ENCODE data around the gene IFT25. TPM values are rescaled to one million over a fixed set of nuclear protein-coding genes. Genes with fewer than 3 reads are reported as not detected.
"Not testable (repeated sequence)": the region's sequence is repeated elsewhere in the genome, so short reads cannot be mapped to it uniquely, and the experiment has no call there.

The IFT25 gene
- total RNA-seq, result 38.0 and 41.0 TPM in 2 replicates

- DNase-seq, result peak; percentile 100
- ChIA-PET CTCF (interaction anchor here (1.1 to 7.6 kb wide), 7 partner anchors 14 to 856 kb away, joined by 3 to 108 read pairs (median 5); partner anchors contain the start of genes TTC22 and YIPF1), POLR2A (interaction anchor here (0.5 to 1.9 kb wide), 19 partner anchors 11 to 1298 kb away, joined by 3 to 37 read pairs (median 6); partner anchors contain the start of genes CYB5RL, MRPL37, NDC1 and SSBP3)
- peaks cover 37% of the 10 kb centered on the region for H3K4me1 Mint-ChIP-seq
- H3K27ac Mint-ChIP-seq, result peak within 1 kb of the TSS; percentile 92
- peak; percentile 81 for ATAC-seq (ENCODE audit: low read depth)
- no peak for TF ChIP-seq CTCF (IDR thresholded peaks at IDR 0.05)
- peak within 1 kb of the TSS; percentile 98 for H3K4me3 Mint-ChIP-seq
- intact Hi-C loops (cut with micrococcal nuclease), result loop anchor here (1.0 to 5.0 kb wide), 10 partner anchors 56 to 1888 kb away; partner anchors contain the start of genes BTF3L4, CZIB, LRP8 and NDC1
- H3K36me3 Mint-ChIP-seq (ENCODE audit: low read depth), result peaks cover 9% of the 10 kb centered on the region
- no peaks in the 10 kb centered on the region for H3K9me3 Mint-ChIP-seq
- H3K27me3 Mint-ChIP-seq, result no peaks in the 10 kb centered on the region
Observed at GRCh38 chr1:53945433-53946251, at the start of gene IFT25. Gene IFT25 (minus strand): TSS chr1:53945699. CDS start chr1:53940082, 5,617 bp downstream.

GRCh38 chr1:53994516-53994915, 49.0 kb upstream of the IFT25 start:
- ATAC-seq (ENCODE audit: low read depth); POLR2A ChIA-PET; H3K9me3 Mint-ChIP-seq; H3K27ac Mint-ChIP-seq; intact Hi-C loops (cut with micrococcal nuclease); H3K4me1 Mint-ChIP-seq; H3K36me3 Mint-ChIP-seq (ENCODE audit: low read depth); CTCF ChIA-PET; H3K4me3 Mint-ChIP-seq; H3K27me3 Mint-ChIP-seq; DNase-seq: not testable (repeated sequence)

GRCh38 chr1:53992085-53992874, 46.8 kb upstream of the IFT25 start:
- Mint-ChIP-seq H3K27ac (no peak overlapping the region), H3K36me3 (ENCODE audit: low read depth) (no peaks in the 10 kb centered on the region), H3K4me3 (no peak overlapping the region), H3K27me3 (peaks cover 4% of the 10 kb centered on the region), H3K4me1 (no peaks in the 10 kb centered on the region), H3K9me3 (no peaks in the 10 kb centered on the region)
- DNase-seq (no peak), ATAC-seq (ENCODE audit: low read depth) (no peak)
- intact Hi-C loops (cut with micrococcal nuclease), result no loop called here
- ChIA-PET CTCF (no interaction called here), POLR2A (no interaction called here)
- TF ChIP-seq CTCF (IDR thresholded peaks at IDR 0.05), result no peak

- intact Hi-C loops (cut with micrococcal nuclease), result no loop called here
- CTCF ChIA-PET, result no interaction called here
- H3K27me3 Mint-ChIP-seq, result peaks cover 1% of the 10 kb centered on the region
- ATAC-seq (ENCODE audit: low read depth) (no peak), DNase-seq (no peak)
- POLR2A ChIA-PET, result no interaction called here
- H3K4me1 Mint-ChIP-seq, result no peaks in the 10 kb centered on the region
- no peak overlapping the region for H3K4me3 Mint-ChIP-seq
- H3K9me3 Mint-ChIP-seq, result no peaks in the 10 kb centered on the region
- H3K27ac Mint-ChIP-seq, result no peak overlapping the region
- TF ChIP-seq CTCF (IDR thresholded peaks at IDR 0.05), result no peak
- no peaks in the 10 kb centered on the region for H3K36me3 Mint-ChIP-seq (ENCODE audit: low read depth)
Observed at GRCh38 chr1:53987880-53988279, 42.4 kb upstream of the IFT25 start.

GRCh38 chr1:53986458-53986857, 41.0 kb upstream of the IFT25 start:
- Mint-ChIP-seq H3K9me3 (no peaks in the 10 kb centered on the region), H3K36me3 (ENCODE audit: low read depth) (no peaks in the 10 kb centered on the region), H3K4me1 (no peaks in the 10 kb centered on the region), H3K27ac (no peak overlapping the region), H3K4me3 (no peak overlapping the region), H3K27me3 (peaks cover 5% of the 10 kb centered on the region)
- no peak for TF ChIP-seq CTCF (IDR thresholded peaks at IDR 0.05)
- ChIA-PET CTCF (no interaction called here), POLR2A (no interaction called here)
- intact Hi-C loops (cut with micrococcal nuclease), result no loop called here
- ATAC-seq (ENCODE audit: low read depth) (no peak), DNase-seq (no peak)
